ENCODE data around the gene TNFRSF19.

Gene TNFRSF19

DNA sequence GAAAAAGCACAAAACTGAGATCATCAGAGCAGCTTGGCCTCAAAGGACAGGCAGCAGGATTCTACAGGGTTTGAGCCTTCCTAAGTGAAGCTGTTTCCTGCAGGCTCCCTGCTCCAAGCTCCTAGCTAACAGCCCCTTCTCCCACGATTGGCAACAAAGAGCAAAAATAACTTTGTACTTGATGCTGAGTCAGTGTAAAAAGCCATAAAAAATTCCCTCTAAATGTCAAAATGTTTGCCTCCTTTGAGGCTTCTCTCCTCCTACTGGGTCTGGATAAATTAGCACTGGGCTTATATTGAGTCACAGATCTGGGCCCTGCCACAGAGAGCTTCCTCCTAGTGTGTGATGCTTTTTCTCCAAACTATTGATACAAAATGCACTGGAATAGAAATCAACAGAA is 153.3 kb downstream of the TNFRSF19 start:
- no peak overlapping the region for H2AFZ ChIP-seq (ENCODE audit: low read depth)

GRCh38 chr13:23724196-23724970 is 154.2 kb downstream of the TNFRSF19 start:
- H3K9ac ChIP-seq: no peak overlapping the region
- TF ChIP-seq CTCF (conservative IDR thresholded peaks at IDR 0.05; ENCODE audit: low read depth, low read length): no peak
- H3K4me3 ChIP-seq (IDR thresholded peaks at IDR 0.05; ENCODE audit: insufficient read depth, low read depth, low read length): no peak overlapping the region
- no peaks in the 10 kb centered on the region for H4K20me1 ChIP-seq (ENCODE audit: insufficient read depth)
- no peaks in the 10 kb centered on the region for H3K4me1 ChIP-seq (ENCODE audit: low read depth, poor library complexity, severe bottlenecking)
- no peak overlapping the region for H3K4me2 ChIP-seq
- no peaks in the 10 kb centered on the region for H3K27me3 ChIP-seq (ENCODE audit: insufficient read depth, low read depth)
- H3K79me2 ChIP-seq (ENCODE audit: insufficient read depth, low read depth): no peaks in the 10 kb centered on the region
- no peak overlapping the region for H2AFZ ChIP-seq (ENCODE audit: low read depth)
- no peaks in the 10 kb centered on the region for H3K36me3 ChIP-seq (ENCODE audit: insufficient read depth)
- no peak overlapping the region for H3K27ac ChIP-seq

More for the DNA sequence above, 153.3 kb downstream of the TNFRSF19 start:
- TF ChIP-seq CTCF (conservative IDR thresholded peaks at IDR 0.05; ENCODE audit: low read depth, low read length): no peak
- Histone ChIP-seq H3K27me3 (ENCODE audit: insufficient read depth, low read depth) (no peaks in the 10 kb centered on the region), H3K4me3 (IDR thresholded peaks at IDR 0.05; ENCODE audit: insufficient read depth, low read depth, low read length) (no peak overlapping the region), H4K20me1 (ENCODE audit: insufficient read depth) (no peaks in the 10 kb centered on the region), H3K4me1 (ENCODE audit: low read depth, poor library complexity, severe bottlenecking) (no peaks in the 10 kb centered on the region), H3K9ac (no peak overlapping the region), H3K27ac (no peak overlapping the region), H3K36me3 (ENCODE audit: insufficient read depth) (no peaks in the 10 kb centered on the region), H3K4me2 (no peak overlapping the region), H3K79me2 (ENCODE audit: insufficient read depth, low read depth) (no peaks in the 10 kb centered on the region)
